Upper lobe of right lung (tissue), 1 donor: ENCODE data around the gene ERI3. TPM values are rescaled to one million over a fixed set of nuclear protein-coding genes. Genes with fewer than 3 reads are reported as not detected.

Experiments
- ATAC-seq: fragments of 200-7000 bp; cut with Tn5 transposase; one replicate; pipeline ENCODE4 v1.9.1; 2020; ENCODE audit warnings: mild to moderate bottlenecking, moderate library complexity
- DNase-seq: peaks from one replicate; pipeline ENCODE4 v3.0.0-alpha.2; 2020
- H3K27ac ChIP-seq: fragments of 200-600 bp; one replicate; pipeline ENCODE4 v1.8.0; 2022
- H3K27me3 ChIP-seq: fragments of 200-600 bp; one replicate; pipeline ENCODE4 v1.8.0; 2022; ENCODE audit warnings: mild to moderate bottlenecking
- H3K36me3 ChIP-seq: fragments of 200-600 bp; one replicate; pipeline ENCODE4 v1.8.0; 2022
- H3K4me1 ChIP-seq: fragments of 200-600 bp; one replicate; pipeline ENCODE4 v1.8.0; 2022
- H3K4me3 ChIP-seq: fragments of 200-600 bp; one replicate; pipeline ENCODE4 v1.8.0; 2022; ENCODE audit warnings: mild to moderate bottlenecking
- H3K9me3 ChIP-seq: fragments of 200-600 bp; one replicate; pipeline ENCODE4 v1.8.0; 2022
- CTCF ChIP-seq: fragments of 200-600 bp; IDR thresholded peaks from one replicate; pipeline ENCODE4 v1.8.0; 2022; ENCODE audit warnings: antibody characterized with exemption
- intact Hi-C: fragments of 100-400 bp; cut with DNase I; formaldehyde crosslinking; loops from one replicate; pipeline ENCODE4 v1.11.0; 2022
- total RNA-seq: library from RNA; stranded (reverse); fragmentation: NEBNext Ultra II Directional; extraction: Animal tissue kit (Norgen Biotek cat#: 25700); gene quantifications from one replicate; pipeline ENCODE4 v1.2.1, GENCODE V29; 2021
- donor health status: DM: no; HTN: yes; CAD: no; lungs with severe emphysema.

The ERI3 gene
- total RNA-seq, 1 donor from 2014 or later, result 41.7 TPM

GRCh38 chr1:44281962-44282703, 72.9 kb downstream of the ERI3 start:
- DNase-seq (no peak), ATAC-seq (peak; percentile 74)
- H3K4me1 ChIP-seq, result peaks cover 4% of the 10 kb centered on the region
- H3K9me3 ChIP-seq, result no peaks in the 10 kb centered on the region
- H3K27ac ChIP-seq, result no peak overlapping the region
- peaks cover 26% of the 10 kb centered on the region for H3K36me3 ChIP-seq
- H3K4me3 ChIP-seq, result no peak overlapping the region
- H3K27me3 ChIP-seq, result no peaks in the 10 kb centered on the region
- no peak for TF ChIP-seq CTCF
- intact Hi-C loops, result no loop called here

GRCh38 chr1:44276901-44277300, 78.2 kb downstream of the ERI3 start:
- Histone ChIP-seq H3K9me3 (no peaks in the 10 kb centered on the region), H3K4me1 (peaks cover 12% of the 10 kb centered on the region), H3K27ac (no peak overlapping the region), H3K36me3 (peaks cover 6% of the 10 kb centered on the region), H3K4me3 (no peak overlapping the region), H3K27me3 (no peaks in the 10 kb centered on the region)
- DNase-seq (no peak), ATAC-seq (no peak)
- intact Hi-C loops, result no loop called here
- TF ChIP-seq CTCF, result no peak

- DNase-seq, result no peak
- TF ChIP-seq CTCF, result no peak
- H3K27ac ChIP-seq, result no peak overlapping the region
- intact Hi-C loops, result no loop called here
- H3K9me3 ChIP-seq, result no peaks in the 10 kb centered on the region
- peaks cover 6% of the 10 kb centered on the region for H3K36me3 ChIP-seq
- ATAC-seq, result peak; percentile 60
- peaks cover 12% of the 10 kb centered on the region for H3K4me1 ChIP-seq
- H3K4me3 ChIP-seq, result no peak overlapping the region
- H3K27me3 ChIP-seq, result no peaks in the 10 kb centered on the region
Measured at GRCh38 chr1:44275991-44276405, 79.1 kb downstream of the ERI3 start.

GRCh38 chr1:44275296-44275962, 79.6 kb downstream of the ERI3 start:
- intact Hi-C loops, result no loop called here

More at GRCh38 chr1:44275296-44275962, 79.6 kb downstream of the ERI3 start:
- TF ChIP-seq CTCF, result no peak
- Histone ChIP-seq H3K4me3 (no peak overlapping the region), H3K9me3 (no peaks in the 10 kb centered on the region), H3K27ac (no peak overlapping the region), H3K4me1 (peaks cover 12% of the 10 kb centered on the region), H3K27me3 (no peaks in the 10 kb centered on the region), H3K36me3 (peaks cover 6% of the 10 kb centered on the region)
- no peak for DNase-seq
- no peak for ATAC-seq
